Activated CD4-positive, CD25-positive, alpha-beta regulatory T cell treated with anti-CD3 and anti-CD28 coated beads, Interleukin-2, amount 50 U/mL, for 16 hours (primary cell): ENCODE results near the gene CTBP1.

Experiments
- DNase-seq: peaks from one replicate; pipeline ENCODE4 v3.0.0-alpha.2; 2020; ENCODE audit warnings: low read depth, low spot score

Gene CTBP1

GRCh38 chr4:1223841-1224809 is 24.8 kb downstream of the CTBP1 start:
- DNase-seq, result no peak

- DNase-seq, result no peak
These were observed 25.8 kb downstream of the CTBP1 start for GRCh38 chr4:1222938-1223690.

GRCh38 chr4:1222036-1222789 is 26.7 kb downstream of the CTBP1 start:
- DNase-seq, result no peak

GRCh38 chr4:1221155-1221870 is 27.6 kb downstream of the CTBP1 start:
- DNase-seq, result no peak

GRCh38 chr4:1220566-1220965 is 28.4 kb downstream of the CTBP1 start:
- DNase-seq, result no peak

GRCh38 chr4:1219566-1219950 is 29.4 kb downstream of the CTBP1 start:
- no peak for DNase-seq

- DNase-seq, result no peak
These were observed 30.0 kb downstream of the CTBP1 start for GRCh38 chr4:1218634-1219565.

GRCh38 chr4:1217366-1217765 is 31.6 kb downstream of the CTBP1 start:
- DNase-seq, result no peak

- peak; percentile 23 for DNase-seq
These were observed 32.0 kb downstream of the CTBP1 start for GRCh38 chr4:1216869-1217294.

GRCh38 chr4:1216076-1216614 is 32.8 kb downstream of the CTBP1 start:
- no peak for DNase-seq

GRCh38 chr4:1215141-1216075 is 33.5 kb downstream of the CTBP1 start:
- no peak for DNase-seq

GRCh38 chr4:1214101-1215095 is 34.5 kb downstream of the CTBP1 start:
- DNase-seq, result no peak

- no peak for DNase-seq
These were observed 35.5 kb downstream of the CTBP1 start for GRCh38 chr4:1213336-1213995.

- no peak for DNase-seq
These were observed 36.2 kb downstream of the CTBP1 start for GRCh38 chr4:1212546-1213335.

GRCh38 chr4:1211891-1212545 is 36.9 kb downstream of the CTBP1 start:
- DNase-seq, result no peak

GRCh38 chr4:1211371-1211770 is 37.6 kb downstream of the CTBP1 start:
- no peak for DNase-seq
